ENCODE data around the gene TRAIP.

DNA sequence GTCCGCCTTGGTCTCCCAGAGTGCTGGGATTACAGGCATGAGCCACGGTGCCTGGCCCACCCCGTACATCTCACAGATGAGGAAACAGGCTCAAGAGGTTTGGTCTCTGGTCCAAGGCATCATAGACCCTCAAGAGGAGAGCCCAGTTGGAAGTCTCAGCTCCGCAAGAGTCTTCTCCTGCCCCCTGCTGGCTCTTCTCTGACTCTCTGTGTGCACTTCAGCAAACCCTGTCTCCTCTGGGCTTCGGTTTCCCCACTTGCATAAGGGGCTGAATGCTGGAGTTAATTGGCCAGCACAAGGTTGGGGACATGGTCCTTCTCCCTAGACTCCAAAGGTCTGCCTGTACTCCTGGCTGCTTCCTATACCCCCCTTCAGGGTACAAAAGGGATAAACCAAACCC, 43.5 kb upstream of the TRAIP start:
- TF ChIP-seq POLR2A (IDR thresholded peaks at IDR 0.05): no peak
- TF ChIP-seq, protein P1, sequence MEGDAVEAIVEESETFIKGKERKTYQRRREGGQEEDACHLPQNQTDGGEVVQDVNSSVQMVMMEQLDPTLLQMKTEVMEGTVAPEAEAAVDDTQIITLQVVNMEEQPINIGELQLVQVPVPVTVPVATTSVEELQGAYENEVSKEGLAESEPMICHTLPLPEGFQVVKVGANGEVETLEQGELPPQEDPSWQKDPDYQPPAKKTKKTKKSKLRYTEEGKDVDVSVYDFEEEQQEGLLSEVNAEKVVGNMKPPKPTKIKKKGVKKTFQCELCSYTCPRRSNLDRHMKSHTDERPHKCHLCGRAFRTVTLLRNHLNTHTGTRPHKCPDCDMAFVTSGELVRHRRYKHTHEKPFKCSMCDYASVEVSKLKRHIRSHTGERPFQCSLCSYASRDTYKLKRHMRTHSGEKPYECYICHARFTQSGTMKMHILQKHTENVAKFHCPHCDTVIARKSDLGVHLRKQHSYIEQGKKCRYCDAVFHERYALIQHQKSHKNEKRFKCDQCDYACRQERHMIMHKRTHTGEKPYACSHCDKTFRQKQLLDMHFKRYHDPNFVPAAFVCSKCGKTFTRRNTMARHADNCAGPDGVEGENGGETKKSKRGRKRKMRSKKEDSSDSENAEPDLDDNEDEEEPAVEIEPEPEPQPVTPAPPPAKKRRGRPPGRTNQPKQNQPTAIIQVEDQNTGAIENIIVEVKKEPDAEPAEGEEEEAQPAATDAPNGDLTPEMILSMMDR (IDR thresholded peaks at IDR 0.05): peak in 2 of 6 experiments; percentile 8 to 14
